Stimulated activated CD4-positive, alpha-beta T cell treated with anti-CD3 and anti-CD28 coated beads, Interleukin-4, amount 100 ng/mL, for 48 hours (primary cell): ENCODE measurements around the gene PNPLA6.

Source experiments
- DNase-seq, 2 donors: peaks; one replicate each; pipeline ENCODE4 v3.0.0-alpha.2; 2020; ENCODE audit warnings: low read depth in 2 of 2

Gene PNPLA6

GRCh38 chr19:7515645-7516151 is 19.8 kb upstream of the PNPLA6 start, which contains the start of gene ZNF358:
Gene ZNF358 (plus strand): TSS chr19:7516103. CDS start chr19:7519243, 3,140 bp downstream.
- DNase-seq, result no peak

GRCh38 chr19:7516333-7516732 is 19.2 kb upstream of the PNPLA6 start:
- no peak for DNase-seq

GRCh38 chr19:7516878-7517277 is 18.6 kb upstream of the PNPLA6 start:
- no peak for DNase-seq

GRCh38 chr19:7519361-7520130 is 16.0 kb upstream of the PNPLA6 start:
- DNase-seq, result no peak

GRCh38 chr19:7520131-7521051 is 15.1 kb upstream of the PNPLA6 start:
- no peak for DNase-seq

- DNase-seq, result no peak
Measured at GRCh38 chr19:7521551-7522071, 13.9 kb upstream of the PNPLA6 start.

GRCh38 chr19:7522072-7522922 is 13.2 kb upstream of the PNPLA6 start, which contains the start of gene MCOLN1:
Gene MCOLN1 (plus strand): TSS chr19:7522624. CDS start chr19:7522751, 127 bp downstream.
- DNase-seq, result peak; percentile 99 to 100

GRCh38 chr19:7522923-7523667 is 12.4 kb upstream of the PNPLA6 start:
- no peak for DNase-seq

GRCh38 chr19:7524523-7524922 is 11.0 kb upstream of the PNPLA6 start:
- no peak for DNase-seq

GRCh38 chr19:7524992-7525739 is 10.4 kb upstream of the PNPLA6 start:
- DNase-seq, result no peak

- DNase-seq, result no peak
Measured at GRCh38 chr19:7526059-7526929, 9.2 kb upstream of the PNPLA6 start.

- DNase-seq, result no peak
Measured at GRCh38 chr19:7527516-7528191, 7.9 kb upstream of the PNPLA6 start.

GRCh38 chr19:7528192-7528519 is 7.4 kb upstream of the PNPLA6 start:
- DNase-seq, result no peak

- DNase-seq, result no peak
Measured at GRCh38 chr19:7528522-7529245, 6.8 kb upstream of the PNPLA6 start.

GRCh38 chr19:7529246-7529600 is 6.3 kb upstream of the PNPLA6 start:
- DNase-seq, result no peak

GRCh38 chr19:7529610-7530490 is 5.7 kb upstream of the PNPLA6 start:
- DNase-seq, result no peak
